HCT116 (cell line): ENCODE measurements around the gene GAK.

Experiments
- EGR1 ChIP-seq: IDR thresholded peaks from 2 replicates; pipeline ENCODE4 v1.6.1; 2012; ENCODE audit warnings: low read depth
- MAX ChIP-seq: IDR thresholded peaks from 2 replicates; pipeline ENCODE4 v1.6.1; 2012
- POLR2A ChIP-seq: IDR thresholded peaks from 2 replicates; pipeline ENCODE4 v1.7.0; 2011; ENCODE audit warnings: borderline replicate concordance; ENCODE audit not compliant: insufficient read depth, insufficient read length; ENCODE audit errors: extremely low read depth
- POLR2AphosphoS5 ChIP-seq: IDR thresholded peaks from 2 replicates; pipeline ENCODE4 v1.6.1; 2011; ENCODE audit warnings: mild to moderate bottlenecking, low read depth, low read length, moderate library complexity
- REST ChIP-seq: IDR thresholded peaks from 2 replicates; pipeline ENCODE4 v1.6.1; 2012; ENCODE audit warnings: low read depth
- SP1 ChIP-seq: IDR thresholded peaks from 2 replicates; pipeline ENCODE4 v1.6.1; 2012; ENCODE audit warnings: low read depth
- ZNF274 ChIP-seq: fragments of 200-500 bp; sonication (Bioruptor generic); IDR thresholded peaks from 2 replicates; pipeline ENCODE4 v1.6.1; 2014; ENCODE audit warnings: mild to moderate bottlenecking, low read depth, low read length, inconsistent platforms
- TF ChIP-seq, protein P1 (sequence below), 3 experiments: fragments of 200-600 bp in 1 of 3; sonication (generic) in 1 of 3; IDR thresholded peaks in 2 of 3; conservative IDR thresholded peaks in 1 of 3; 2 replicates each; pipeline ENCODE4 v1.5.1; 2012 to 2017; ENCODE audit warnings: low read depth in 2 of 3, low read length in 2 of 3, antibody characterized with exemption in 1 of 3, borderline replicate concordance in 1 of 3, control low read depth in 1 of 3, mild to moderate bottlenecking in 1 of 3, mixed read lengths in 1 of 3, mixed run types in 1 of 3, moderate library complexity in 1 of 3; ENCODE audit not compliant: insufficient read depth in 1 of 3

- TF ChIP-seq, protein P1, sequence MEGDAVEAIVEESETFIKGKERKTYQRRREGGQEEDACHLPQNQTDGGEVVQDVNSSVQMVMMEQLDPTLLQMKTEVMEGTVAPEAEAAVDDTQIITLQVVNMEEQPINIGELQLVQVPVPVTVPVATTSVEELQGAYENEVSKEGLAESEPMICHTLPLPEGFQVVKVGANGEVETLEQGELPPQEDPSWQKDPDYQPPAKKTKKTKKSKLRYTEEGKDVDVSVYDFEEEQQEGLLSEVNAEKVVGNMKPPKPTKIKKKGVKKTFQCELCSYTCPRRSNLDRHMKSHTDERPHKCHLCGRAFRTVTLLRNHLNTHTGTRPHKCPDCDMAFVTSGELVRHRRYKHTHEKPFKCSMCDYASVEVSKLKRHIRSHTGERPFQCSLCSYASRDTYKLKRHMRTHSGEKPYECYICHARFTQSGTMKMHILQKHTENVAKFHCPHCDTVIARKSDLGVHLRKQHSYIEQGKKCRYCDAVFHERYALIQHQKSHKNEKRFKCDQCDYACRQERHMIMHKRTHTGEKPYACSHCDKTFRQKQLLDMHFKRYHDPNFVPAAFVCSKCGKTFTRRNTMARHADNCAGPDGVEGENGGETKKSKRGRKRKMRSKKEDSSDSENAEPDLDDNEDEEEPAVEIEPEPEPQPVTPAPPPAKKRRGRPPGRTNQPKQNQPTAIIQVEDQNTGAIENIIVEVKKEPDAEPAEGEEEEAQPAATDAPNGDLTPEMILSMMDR (IDR thresholded peaks at IDR 0.05 in 2 of 3, conservative IDR thresholded peaks at IDR 0.05 in 1 of 3; ENCODE audit: borderline replicate concordance in 1 of 3, insufficient read depth in 1 of 3, low read depth in 2 of 3, low read length in 2 of 3), result no peak
- TF ChIP-seq SP1, result no peak
- no peak for TF ChIP-seq ZNF274
- TF ChIP-seq POLR2AphosphoS5, result no peak
- no peak for TF ChIP-seq POLR2A
- TF ChIP-seq MAX, result no peak
- TF ChIP-seq EGR1, result no peak
- TF ChIP-seq REST, result no peak
Measured at GRCh38 chr4:853416-853781, 78.7 kb downstream of the GAK start.
